GM10248 (cell line): Measurements from ENCODE around the gene CHRD.

Source experiments
- CTCF ChIA-PET: fragments of 300-600 bp; sonication (Branson Sonifier 250); formaldehyde crosslinking; extraction: SDS; loops from one replicate; lab custom pipeline; 2021; ENCODE audit warnings: antibody characterized with exemption; lab: Yijun Ruan, JAX
- POLR2A ChIA-PET: fragments of 350-650 bp; sonication (Branson Sonifier 250); formaldehyde crosslinking; extraction: SDS; loops from one replicate; lab custom pipeline; 2020; ENCODE audit warnings: antibody characterized with exemption; lab: Yijun Ruan, JAX
- DNase-seq: peaks from one replicate; pipeline ENCODE4 v3.0.0; 2012; ENCODE audit errors: extremely low spot score
- CTCF ChIP-seq: IDR thresholded peaks from 2 replicates; pipeline ENCODE4 v1.5.1; 2012; ENCODE audit warnings: mild to moderate bottlenecking, low read depth; ENCODE audit errors: extremely low read depth, missing control alignments, control extremely low read depth

Gene CHRD

GRCh38 chr3:184384342-184384741 lies 4.5 kb downstream of the CHRD start:
- POLR2A ChIA-PET, result no interaction called here
- CTCF ChIA-PET, result interaction anchor here (0.7 to 6.8 kb wide), 4 partner anchors 9 to 130 kb away, joined by 3 to 34 read pairs (median 4); no protein-coding TSS in a partner anchor
- no peak for TF ChIP-seq CTCF
- no peak for DNase-seq

GRCh38 chr3:184384856-184385422 lies 5.1 kb downstream of the CHRD start:
- no peak for DNase-seq
- POLR2A ChIA-PET, result no interaction called here
- CTCF ChIA-PET, result interaction anchor here (0.7 to 6.8 kb wide), 4 partner anchors 9 to 129 kb away, joined by 3 to 34 read pairs (median 4); no protein-coding TSS in a partner anchor
- TF ChIP-seq CTCF, result no peak

GRCh38 chr3:184386047-184386806 lies 6.4 kb downstream of the CHRD start:
- POLR2A ChIA-PET, result no interaction called here

GRCh38 chr3:184387174-184387714 lies 7.4 kb downstream of the CHRD start:
- ChIA-PET CTCF (no interaction called here), POLR2A (no interaction called here)
- TF ChIP-seq CTCF, result no peak
- no peak for DNase-seq

More at GRCh38 chr3:184386047-184386806, 6.4 kb downstream of the CHRD start:
- DNase-seq, result no peak
- no peak for TF ChIP-seq CTCF
- CTCF ChIA-PET, result interaction anchor here (1.1 to 6.8 kb wide), 2 partner anchors 11 to 14 kb away, joined by 3 to 34 read pairs; no protein-coding TSS in a partner anchor

- no peak for TF ChIP-seq CTCF
- POLR2A ChIA-PET, result no interaction called here
- DNase-seq, result no peak
- CTCF ChIA-PET, result interaction anchor here (0.6 to 1.4 kb wide), 2 partner anchors 17 to 35 kb away, joined by 3 to 5 read pairs; no protein-coding TSS in a partner anchor
Measured at GRCh38 chr3:184388164-184388935, 8.5 kb downstream of the CHRD start.

- TF ChIP-seq CTCF, result no peak
- POLR2A ChIA-PET, result no interaction called here
- CTCF ChIA-PET, result interaction anchor here (0.6 to 1.4 kb wide), 2 partner anchors 17 to 35 kb away, joined by 3 to 5 read pairs; no protein-coding TSS in a partner anchor
- DNase-seq, result no peak
Measured at GRCh38 chr3:184388936-184389230, 9.0 kb downstream of the CHRD start.
